K562 (cell line): ENCODE results near the gene PKIB. TPM values are rescaled to one million over a fixed set of nuclear protein-coding genes. Genes with fewer than 3 reads are reported as not detected.

Experiments
- ATAC-seq: fragments of 200-7000 bp; cut with Tn5 transposase; 3 replicates; pipeline ENCODE4 v1.9.1; 2020; ENCODE audit warnings: moderate library complexity
- BruUV-seq: library from RNA; stranded (reverse); fragments of 400-500 nt; replicated peaks from 2 replicates; lab custom pipeline; 2021; lab: Mats Ljungman, UMichigan
- CTCF ChIA-PET: fragments of 300-600 bp; formaldehyde crosslinking; extraction: SDS; loops from one replicate; lab custom pipeline; 2021; ENCODE audit warnings: low intra/inter-chr PET ratio; lab: Yijun Ruan, JAX
- POLR2A ChIA-PET: fragments of 300-600, 350-650 bp; sonication (Branson Sonifier 250); formaldehyde crosslinking; extraction: SDS; loops from one replicate; lab custom pipeline; 2021; ENCODE audit warnings: antibody characterized with exemption, inconsistent platforms; lab: Yijun Ruan, JAX
- DNase-seq, 4 experiments: peaks; one replicate each; pipeline versions ENCODE4 v3.0.0 to v3.0.0-alpha.2; 2011 to 2018; ENCODE audit warnings: low spot score in 3 of 4, mixed read lengths in 3 of 4; ENCODE audit errors: extremely low read depth in 1 of 4
- FAIRE-seq: peaks from 2 replicates; lab custom pipeline; 2011; peaks lifted over from hg19 to GRCh38; lab: Jason Lieb, UNC
- H2AFZ ChIP-seq: 2 replicates; pipeline ENCODE4 v1.6.0; 2011; ENCODE audit warnings: low read depth, low read length, control low read depth, inconsistent platforms
- H3K27ac ChIP-seq: fragments of 200-600 bp; 3 replicates; pipeline ENCODE4 v1.8.0; 2011; ENCODE audit warnings: low read depth, mild to moderate bottlenecking, control low read depth, inconsistent platforms, low read length, moderate library complexity, mixed read lengths; ENCODE audit errors: extremely low read depth
- H3K27me3 ChIP-seq, 2 experiments: fragments of 300-600 bp in 1 of 2; 2 replicates in 1 of 2; 3 replicates in 1 of 2; pipeline versions ENCODE4 v1.6.0 to v1.8.0; 2011; ENCODE audit warnings: inconsistent platforms in 2 of 2, low read length in 2 of 2, mild to moderate bottlenecking in 1 of 2, mixed read lengths in 1 of 2, moderate library complexity in 1 of 2; ENCODE audit not compliant: control insufficient read depth in 2 of 2, insufficient read depth in 2 of 2
- H3K36me3 ChIP-seq: fragments of 300-600 bp; 3 replicates; pipeline ENCODE4 v1.8.0; 2011; ENCODE audit warnings: mild to moderate bottlenecking, low read length, inconsistent platforms; ENCODE audit not compliant: control insufficient read depth, insufficient read depth
- H3K4me1 ChIP-seq, 2 experiments: fragments of 200-600 bp in 1 of 2; replicated peaks in 1 of 2; 2 replicates in 1 of 2; 3 replicates in 1 of 2; pipeline versions ENCODE4 v1.5.1 to v1.8.0; 2011; ENCODE audit warnings: inconsistent platforms in 2 of 2, low read length in 2 of 2, mild to moderate bottlenecking in 1 of 2, mixed read lengths in 1 of 2, moderate library complexity in 1 of 2; ENCODE audit not compliant: control insufficient read depth in 2 of 2, insufficient read depth in 2 of 2
- H3K4me2 ChIP-seq: 2 replicates; pipeline ENCODE4 v1.6.1; 2011; ENCODE audit warnings: low read length, control low read depth, inconsistent platforms, mixed read lengths; ENCODE audit not compliant: insufficient read depth
- H3K4me3 ChIP-seq: fragments of 200-600 bp; sonication (generic), shearing (Covaris generic); 2 replicates; pipeline ENCODE4 v1.5.1; 2016; ENCODE audit warnings: control low read depth, inconsistent platforms
- H3K79me2 ChIP-seq: fragments of 200-600 bp; 3 replicates; pipeline ENCODE4 v1.8.0; 2011; ENCODE audit warnings: low read length, inconsistent platforms; ENCODE audit not compliant: control insufficient read depth, insufficient read depth
- H3K9ac ChIP-seq, 2 experiments: 2 replicates each; pipeline versions ENCODE4 v1.6.0 to v1.6.1; 2011; ENCODE audit warnings: low read depth in 2 of 2, low read length in 2 of 2, control low read depth in 1 of 2, inconsistent platforms in 1 of 2, mild to moderate bottlenecking in 1 of 2, mixed read lengths in 1 of 2; ENCODE audit not compliant: insufficient read depth in 1 of 2
- H3K9me1 ChIP-seq: one replicate; pipeline ENCODE4 v1.6.0; 2011; ENCODE audit warnings: inconsistent platforms, mild to moderate bottlenecking, low read length, moderate library complexity; ENCODE audit not compliant: control insufficient read depth, insufficient read depth
- H3K9me3 ChIP-seq: replicated peaks from 2 replicates; pipeline ENCODE4 v1.5.1; 2011; ENCODE audit warnings: low read depth, low read length, inconsistent platforms; ENCODE audit not compliant: control insufficient read depth, insufficient read depth
- H4K20me1 ChIP-seq: replicated peaks from 2 replicates; pipeline ENCODE4 v1.6.1; 2011; ENCODE audit warnings: low read length, inconsistent platforms, mixed read lengths; ENCODE audit not compliant: control insufficient read depth, insufficient read depth
- EP300 ChIP-seq: IDR thresholded peaks from 2 replicates; pipeline ENCODE4 v1.6.1; 2012; ENCODE audit warnings: low read length, improper control_type of control experiment
- TCF7L2 ChIP-seq: fragments of 150-350 bp; IDR thresholded peaks from 2 replicates; pipeline ENCODE4 v1.6.1; 2016; ENCODE audit warnings: low read depth, mild to moderate bottlenecking, low read length, moderate library complexity
- WGBS: fragments of 100-300 bp; shearing (Covaris generic); methylation state at CpG from one replicate; pipeline ENCODE4 v1.1.6; 2016; ENCODE audit warnings: low coverage, mixed read lengths; ENCODE audit not compliant: insufficient coverage; ENCODE audit errors: missing lambda C conversion rate; 5-methylcytosine and 5-hydroxymethylcytosine counted together
- in situ Hi-C: fragments of 300-500 bp; cut with MboI; formaldehyde crosslinking; loops from 4 replicates; pipeline ENCODE4 v1.15.0; 2018; ENCODE audit warnings: inconsistent platforms, mixed read lengths
- intact Hi-C: fragments of 100-400 bp; cut with micrococcal nuclease; formaldehyde crosslinking; loops from 2 replicates; pipeline ENCODE4 v1.14.2; 2022
- polyA plus RNA-seq, 8 experiments: library from polyadenylated mRNA; depleted of rRNA in 4 of 8; stranded (reverse) in 5 of 8; unstranded in 3 of 8; fragments of >200 nt; fragmentation: Nextera tagmentation in 2 of 8; fragmentation: Illumina TruSeq in 1 of 8; extraction: Ambion mirVana in 2 of 8; extraction: Trizol in 1 of 8; gene quantifications; 2 replicates each; pipeline versions ENCODE4 v1.2.1 to v1.2.3, GENCODE V29; 2011 to 2014; ENCODE audit warnings: inconsistent platforms in 1 of 8, missing spikeins in 1 of 8
- total RNA-seq, 7 experiments: library from RNA; depleted of rRNA in 6 of 7; stranded (reverse); fragments of >200 nt in 6 of 7; fragmentation: Illumina TruSeq in 2 of 7; extraction: Trizol in 2 of 7; gene quantifications; 2 replicates each; pipeline versions ENCODE4 v1.2.1 to v1.2.3, GENCODE V29; 2011 to 2021; ENCODE audit warnings: low replicate concordance in 1 of 7
- TF ChIP-seq, protein P1 (sequence below): fragments of 450-650 bp; IDR thresholded peaks from 2 replicates; pipeline ENCODE4 v1.6.1; 2018; ENCODE audit not compliant: partially characterized antibody

PKIB gene
- total and polyA plus RNA-seq, 9 of the 15 experiments (the other 6 are each of a cell fraction or from before 2014, with no cell fraction given): 14.8 to 37.5 (median 27.4) TPM

DNA sequence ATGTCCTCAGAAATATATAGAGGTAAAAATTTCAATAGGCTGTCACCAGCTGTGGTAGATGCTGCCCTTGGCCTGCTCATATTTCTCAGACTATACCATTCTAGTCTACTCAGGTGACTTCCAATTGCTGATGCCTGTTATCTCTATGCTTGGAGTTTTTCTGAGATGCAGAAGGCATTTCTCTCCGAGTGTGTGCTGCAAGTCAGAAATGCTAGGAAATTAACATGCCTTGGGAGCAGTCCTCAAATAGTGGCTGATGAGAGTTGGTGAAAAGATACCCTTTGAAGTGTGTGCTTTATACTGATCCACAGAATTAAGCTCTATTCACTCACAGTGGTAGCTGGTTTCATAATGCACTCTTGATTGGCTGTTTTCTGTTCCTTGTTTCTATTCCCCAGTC lies 43.2 kb upstream of the PKIB start:
- POLR2A ChIA-PET: no interaction called here
- DNase-seq: no peak
- Histone ChIP-seq H3K4me1 (no peaks in the 10 kb centered on the region; a peak in 1 of 5 replicates), H3K4me3 (no peak overlapping the region), H3K4me2 (no peak overlapping the region), H2AFZ (no peak overlapping the region), H3K27ac (no peak overlapping the region), H3K36me3 (no peaks in the 10 kb centered on the region), H3K27me3 (no peaks in the 10 kb centered on the region), H3K9ac (no peak overlapping the region), H3K79me2 (no peaks in the 10 kb centered on the region; the same call in 2 of the 3 replicates), H3K9me3 (peaks cover 2% of the 10 kb centered on the region; the same call in 1 of the 2 replicates), H4K20me1 (no peaks in the 10 kb centered on the region), H3K9me1 (no peaks in the 10 kb centered on the region)
- CTCF ChIA-PET: no interaction called here
- no peak for FAIRE-seq
- intact Hi-C loops: no loop called here
- in situ Hi-C loops: no loop called here
- no peak for ATAC-seq
- 36% methylated on average over 1 of the region's 1 CpG for WGBS
- no TSS peak for BruUV-seq
- TF ChIP-seq, protein P1, sequence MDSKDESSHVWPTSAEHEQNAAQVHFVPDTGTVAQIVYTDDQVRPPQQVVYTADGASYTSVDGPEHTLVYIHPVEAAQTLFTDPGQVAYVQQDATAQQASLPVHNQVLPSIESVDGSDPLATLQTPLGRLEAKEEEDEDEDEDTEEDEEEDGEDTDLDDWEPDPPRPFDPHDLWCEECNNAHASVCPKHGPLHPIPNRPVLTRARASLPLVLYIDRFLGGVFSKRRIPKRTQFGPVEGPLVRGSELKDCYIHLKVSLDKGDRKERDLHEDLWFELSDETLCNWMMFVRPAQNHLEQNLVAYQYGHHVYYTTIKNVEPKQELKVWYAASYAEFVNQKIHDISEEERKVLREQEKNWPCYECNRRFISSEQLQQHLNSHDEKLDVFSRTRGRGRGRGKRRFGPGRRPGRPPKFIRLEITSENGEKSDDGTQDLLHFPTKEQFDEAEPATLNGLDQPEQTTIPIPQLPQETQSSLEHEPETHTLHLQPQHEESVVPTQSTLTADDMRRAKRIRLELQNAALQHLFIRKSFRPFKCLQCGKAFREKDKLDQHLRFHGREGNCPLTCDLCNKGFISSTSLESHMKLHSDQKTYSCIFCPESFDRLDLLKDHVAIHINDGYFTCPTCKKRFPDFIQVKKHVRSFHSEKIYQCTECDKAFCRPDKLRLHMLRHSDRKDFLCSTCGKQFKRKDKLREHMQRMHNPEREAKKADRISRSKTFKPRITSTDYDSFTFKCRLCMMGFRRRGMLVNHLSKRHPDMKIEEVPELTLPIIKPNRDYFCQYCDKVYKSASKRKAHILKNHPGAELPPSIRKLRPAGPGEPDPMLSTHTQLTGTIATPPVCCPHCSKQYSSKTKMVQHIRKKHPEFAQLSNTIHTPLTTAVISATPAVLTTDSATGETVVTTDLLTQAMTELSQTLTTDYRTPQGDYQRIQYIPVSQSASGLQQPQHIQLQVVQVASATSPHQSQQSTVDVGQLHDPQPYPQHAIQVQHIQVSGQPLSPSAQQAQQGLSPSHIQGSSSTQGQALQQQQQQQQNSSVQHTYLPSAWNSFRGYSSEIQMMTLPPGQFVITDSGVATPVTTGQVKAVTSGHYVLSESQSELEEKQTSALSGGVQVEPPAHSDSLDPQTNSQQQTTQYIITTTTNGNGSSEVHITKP: peak; percentile 40
- TF ChIP-seq TCF7L2 (no peak), EP300 (no peak)
